Thyroid gland (tissue), 4 donors: ENCODE results near the gene PMEPA1. TPM values are rescaled to one million over a fixed set of nuclear protein-coding genes. Genes with fewer than 3 reads are reported as not detected.

Experiments used
- DNase-seq, 2 donors: peaks; one replicate each; pipeline ENCODE4 v3.0.0-alpha.2; 2019
- H3K27ac ChIP-seq, 3 donors: fragments of 200-600 bp; sonication (generic); 1 replicate in 2 of 3; 2 replicates in 1 of 3; pipeline ENCODE4 v1.5.1; 2016 to 2019; ENCODE audit warnings: mild to moderate bottlenecking in 1 of 3, moderate library complexity in 1 of 3
- H3K27me3 ChIP-seq: fragments of 200-600 bp; sonication (generic); one replicate; pipeline ENCODE4 v1.5.1; 2019
- H3K36me3 ChIP-seq, 2 donors: fragments of 200-600 bp; sonication (generic); one replicate each; pipeline ENCODE4 v1.5.1; 2016 to 2019
- H3K4me1 ChIP-seq, 2 donors: fragments of 200-600 bp; sonication (generic); one replicate each; pipeline ENCODE4 v1.5.1; 2017 to 2019
- H3K4me3 ChIP-seq, 3 donors: fragments of 200-600 bp; sonication (generic); replicated peaks in 1 of 3; 1 replicate in 2 of 3; 2 replicates in 1 of 3; pipeline ENCODE4 v1.5.1; 2016; ENCODE audit warnings: mild to moderate bottlenecking in 1 of 3
- H3K9me3 ChIP-seq: fragments of 200-600 bp; sonication (generic); one replicate; pipeline ENCODE4 v1.5.1; 2017
- POLR2A ChIP-seq, 2 donors: fragments of 450-650 bp; IDR thresholded peaks; one replicate each; pipeline ENCODE4 v1.6.1; 2017; ENCODE audit warnings: antibody characterized with exemption in 2 of 2, mild to moderate bottlenecking in 2 of 2, moderate library complexity in 1 of 2
- WGBS, 2 donors: methylation state at CpG; one replicate each; pipeline ENCODE4 v1.1.5; 2017; 5-methylcytosine and 5-hydroxymethylcytosine counted together
- intact Hi-C: fragments of 100-400 bp; cut with DNase I; formaldehyde crosslinking; loops from one replicate; pipeline ENCODE4 v1.15.1; 2023
- total RNA-seq, 4 donors: library from RNA; depleted of rRNA; stranded (reverse); fragments of >200 nt; gene quantifications; one replicate each; pipeline ENCODE4 v1.2.3, GENCODE V29; 2016
- TF ChIP-seq, protein P1 (sequence below), 6 experiments: fragments of 200-600 bp in 3 of 6; fragments of 450-650 bp in 3 of 6; sonication (generic) in 3 of 6; IDR thresholded peaks; one replicate each; pipeline ENCODE4 v1.5.1; 2016 to 2019; ENCODE audit warnings: antibody characterized with exemption in 6 of 6, mild to moderate bottlenecking in 2 of 6, inconsistent platforms in 1 of 6, moderate library complexity in 1 of 6

Gene PMEPA1
- total RNA-seq, 4 donors from 2014 or later: 6.5 to 12.6 (median 8.3) TPM

DNA sequence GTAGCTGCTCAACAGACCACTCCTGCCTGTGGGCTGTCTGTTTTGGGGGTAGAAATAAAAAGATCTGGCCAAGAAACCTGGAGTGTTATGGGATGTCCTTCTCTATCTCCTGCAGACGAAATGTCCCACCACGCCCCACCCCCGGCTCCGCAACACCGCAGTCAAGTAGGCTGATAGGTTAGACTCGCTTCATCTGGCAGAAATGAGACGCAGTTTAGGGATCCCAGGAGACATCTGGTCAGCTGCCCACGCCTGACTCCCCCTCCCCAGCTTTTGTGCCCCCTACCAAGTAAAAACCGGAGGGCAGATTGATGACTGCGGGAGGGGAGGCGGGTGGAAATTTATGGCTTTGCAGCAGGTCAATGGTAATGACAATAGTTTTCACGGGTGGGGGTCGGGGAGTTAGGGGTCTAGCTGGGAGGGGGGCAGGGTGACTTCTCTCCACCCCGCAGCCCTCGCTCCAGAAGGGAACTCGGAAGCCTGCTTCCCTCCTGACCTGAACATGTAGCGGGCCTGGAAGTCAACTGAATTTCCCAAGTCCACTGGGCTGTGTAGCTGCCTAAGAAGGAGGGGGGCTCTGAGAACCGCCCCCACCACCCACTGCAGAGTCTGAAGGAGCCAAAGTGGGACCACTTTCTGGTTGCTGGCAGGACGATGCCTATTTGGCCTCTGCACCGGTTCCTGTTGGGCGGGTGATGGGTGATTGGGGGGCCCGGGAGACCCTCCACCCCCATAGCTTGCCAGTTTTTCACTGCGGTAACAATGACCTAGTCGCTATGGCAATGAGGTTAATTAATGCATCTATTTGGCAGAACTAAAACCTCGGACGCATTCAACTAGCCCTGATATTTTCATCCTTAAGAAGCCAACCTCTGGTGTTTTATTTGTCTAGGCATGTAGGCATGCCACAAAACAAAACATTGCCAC is 25.7 kb downstream of the PMEPA1 start:
- Histone ChIP-seq H3K36me3 (no peaks in the 10 kb centered on the region), H3K4me1 (peaks cover 8 to 13% of the 10 kb centered on the region in 2 donors), H3K4me3 (no peak overlapping the region), H3K27ac (no peak overlapping the region), H3K27me3 (no peaks in the 10 kb centered on the region), H3K9me3 (no peaks in the 10 kb centered on the region)
- intact Hi-C loops: no loop called here
- 64 to 75% methylated on average over 23 to 25 of the region's 26 CpGs for WGBS, 2 donors
- no peak for DNase-seq
- TF ChIP-seq, protein P1, sequence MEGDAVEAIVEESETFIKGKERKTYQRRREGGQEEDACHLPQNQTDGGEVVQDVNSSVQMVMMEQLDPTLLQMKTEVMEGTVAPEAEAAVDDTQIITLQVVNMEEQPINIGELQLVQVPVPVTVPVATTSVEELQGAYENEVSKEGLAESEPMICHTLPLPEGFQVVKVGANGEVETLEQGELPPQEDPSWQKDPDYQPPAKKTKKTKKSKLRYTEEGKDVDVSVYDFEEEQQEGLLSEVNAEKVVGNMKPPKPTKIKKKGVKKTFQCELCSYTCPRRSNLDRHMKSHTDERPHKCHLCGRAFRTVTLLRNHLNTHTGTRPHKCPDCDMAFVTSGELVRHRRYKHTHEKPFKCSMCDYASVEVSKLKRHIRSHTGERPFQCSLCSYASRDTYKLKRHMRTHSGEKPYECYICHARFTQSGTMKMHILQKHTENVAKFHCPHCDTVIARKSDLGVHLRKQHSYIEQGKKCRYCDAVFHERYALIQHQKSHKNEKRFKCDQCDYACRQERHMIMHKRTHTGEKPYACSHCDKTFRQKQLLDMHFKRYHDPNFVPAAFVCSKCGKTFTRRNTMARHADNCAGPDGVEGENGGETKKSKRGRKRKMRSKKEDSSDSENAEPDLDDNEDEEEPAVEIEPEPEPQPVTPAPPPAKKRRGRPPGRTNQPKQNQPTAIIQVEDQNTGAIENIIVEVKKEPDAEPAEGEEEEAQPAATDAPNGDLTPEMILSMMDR (IDR thresholded peaks at IDR 0.05): no peak
- no peak for TF ChIP-seq POLR2A (IDR thresholded peaks at IDR 0.05)

- H3K36me3 ChIP-seq: no peaks in the 10 kb centered on the region
- no peaks in the 10 kb centered on the region for H3K27me3 ChIP-seq
- no peaks in the 10 kb centered on the region for H3K9me3 ChIP-seq
- intact Hi-C loops: no loop called here
- WGBS, 2 donors: 74 to 81% methylated on average over 7 of the region's 7 CpGs
- no peak overlapping the region for H3K4me3 ChIP-seq
- H3K27ac ChIP-seq: no peak overlapping the region
- peaks cover 8 to 13% of the 10 kb centered on the region in 2 donors for H3K4me1 ChIP-seq
- DNase-seq: no peak
- TF ChIP-seq POLR2A (IDR thresholded peaks at IDR 0.05): no peak
- TF ChIP-seq, protein P1 (IDR thresholded peaks at IDR 0.05): no peak
These were observed 26.5 kb downstream of the PMEPA1 start for GRCh38 chr20:57683287-57683686.

- H3K9me3 ChIP-seq: no peaks in the 10 kb centered on the region
- TF ChIP-seq, protein P1 (IDR thresholded peaks at IDR 0.05): no peak
- TF ChIP-seq POLR2A (IDR thresholded peaks at IDR 0.05): no peak
- no peaks in the 10 kb centered on the region for H3K36me3 ChIP-seq
- 85 to 90% methylated on average over 27 of the region's 28 CpGs for WGBS, 2 donors
- intact Hi-C loops: no loop called here
- H3K4me1 ChIP-seq: peaks cover 11 to 13% of the 10 kb centered on the region in 2 donors
- no peak for DNase-seq
- no peaks in the 10 kb centered on the region for H3K27me3 ChIP-seq
- no peak overlapping the region for H3K4me3 ChIP-seq
- no peak overlapping the region for H3K27ac ChIP-seq
These were observed 27.4 kb downstream of the PMEPA1 start for GRCh38 chr20:57682184-57683101.

GRCh38 chr20:57680934-57681914 is 28.6 kb downstream of the PMEPA1 start:
- Histone ChIP-seq H3K4me3 (no peak overlapping the region), H3K9me3 (no peaks in the 10 kb centered on the region), H3K27me3 (no peaks in the 10 kb centered on the region), H3K27ac (no peak overlapping the region), H3K4me1 (peaks cover 11 to 13% of the 10 kb centered on the region in 2 donors), H3K36me3 (no peaks in the 10 kb centered on the region)
- 85% methylated on average over 21 to 22 of the region's 24 CpGs for WGBS, 2 donors
- intact Hi-C loops: no loop called here
- DNase-seq: no peak
- TF ChIP-seq POLR2A (IDR thresholded peaks at IDR 0.05): no peak
- TF ChIP-seq, protein P1 (IDR thresholded peaks at IDR 0.05): no peak
